GM21447 (cell line): ENCODE results near the gene GALNT13.

Experiments
- ATAC-seq: cut with Tn5 transposase; IDR thresholded peaks from one replicate; pipeline ENCODE4 v1.9.1; 2021; ENCODE audit not compliant: unreplicated experiment

GALNT13 gene

DNA sequence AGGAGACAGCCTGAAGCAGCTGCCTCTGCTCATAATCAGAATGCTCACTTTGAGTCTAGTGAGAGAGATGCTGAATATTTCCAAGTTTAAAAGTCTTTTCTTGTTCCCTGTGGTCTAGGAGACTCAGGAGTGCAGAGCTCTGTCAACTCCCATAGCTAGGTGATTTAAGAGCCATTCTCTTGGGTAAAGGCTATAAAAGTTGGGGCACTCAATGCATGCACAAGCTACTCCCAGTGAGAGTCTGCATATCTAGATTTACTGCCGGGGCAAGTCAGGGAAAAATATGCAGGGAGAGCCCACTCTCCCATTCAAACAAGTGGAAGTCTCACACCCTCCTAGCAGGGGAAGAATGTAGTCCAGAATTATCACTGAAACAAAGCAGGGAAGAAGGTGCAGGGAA is 418.1 kb downstream of the GALNT13 start:
- ATAC-seq: no peak

GRCh38 chr2:154291511-154291910 is 419.8 kb downstream of the GALNT13 start:
- ATAC-seq: no peak

DNA sequence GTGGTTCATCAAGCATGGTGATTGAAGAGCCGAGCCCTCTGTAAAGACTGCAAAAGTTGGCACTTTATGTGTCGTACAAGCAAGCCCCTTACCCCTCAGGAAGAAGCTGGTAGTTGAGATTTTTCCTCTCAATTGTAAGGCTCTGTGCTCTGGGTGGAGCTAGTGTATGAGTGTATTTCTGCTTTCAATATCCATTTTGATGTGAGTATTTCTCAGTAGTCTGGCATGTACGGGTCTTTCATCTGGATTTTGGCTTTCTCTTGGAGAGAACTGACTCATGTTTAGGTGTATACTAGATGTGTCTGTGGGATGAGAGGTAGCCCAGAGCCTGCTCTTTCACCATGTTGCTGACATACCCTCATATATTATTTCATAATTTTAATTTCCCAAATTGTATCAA is 420.2 kb downstream of the GALNT13 start:
- ATAC-seq: no peak

- no peak for ATAC-seq
These were observed 422.1 kb downstream of the GALNT13 start for GRCh38 chr2:154293864-154294263.

- no peak for ATAC-seq
These were observed 434.7 kb downstream of the GALNT13 start for GRCh38 chr2:154306266-154306970.

DNA sequence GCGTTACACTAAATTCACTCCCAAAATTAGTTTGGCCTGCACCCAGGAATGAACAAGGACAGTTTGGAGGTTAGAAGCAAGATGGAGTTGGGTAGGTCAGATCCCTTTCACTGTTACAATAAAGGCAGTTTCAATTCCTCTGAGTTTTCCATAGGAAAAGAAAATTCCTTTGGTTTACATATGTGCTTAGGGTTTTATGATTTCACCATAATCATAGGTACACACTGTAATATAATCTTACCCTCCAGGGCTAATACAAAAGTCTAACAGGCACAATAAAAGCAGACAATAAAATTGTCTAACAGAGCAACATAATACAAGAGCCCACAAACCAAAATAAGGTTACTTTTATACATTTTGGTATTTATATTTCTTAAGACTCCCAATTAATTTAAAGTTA is 435.3 kb downstream of the GALNT13 start:
- ATAC-seq: no peak

DNA sequence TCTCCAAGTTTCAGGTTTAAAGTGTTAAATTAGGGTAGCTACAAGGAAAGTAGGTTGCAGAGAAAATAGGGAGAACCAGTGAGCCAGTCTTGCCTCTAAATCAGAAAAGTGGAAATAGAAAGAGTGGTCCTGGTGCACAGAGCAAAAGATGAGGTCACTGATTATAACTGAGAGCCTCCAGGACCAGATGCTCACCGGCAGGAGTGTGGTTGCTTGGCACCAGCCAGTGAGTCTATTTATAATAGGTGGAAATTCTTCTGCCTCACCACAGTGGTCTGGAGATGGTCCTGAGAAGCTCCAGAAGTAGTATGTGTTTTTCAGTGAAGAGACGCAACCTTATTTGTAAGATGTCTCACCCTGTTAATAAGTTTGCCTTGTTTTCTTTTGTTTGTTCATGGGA is 452.9 kb downstream of the GALNT13 start:
- ATAC-seq: no peak

- ATAC-seq: no peak
These were observed 457.8 kb downstream of the GALNT13 start for GRCh38 chr2:154329510-154329909.

- no peak for ATAC-seq
These were observed 460.1 kb downstream of the GALNT13 start for GRCh38 chr2:154331784-154332183.

DNA sequence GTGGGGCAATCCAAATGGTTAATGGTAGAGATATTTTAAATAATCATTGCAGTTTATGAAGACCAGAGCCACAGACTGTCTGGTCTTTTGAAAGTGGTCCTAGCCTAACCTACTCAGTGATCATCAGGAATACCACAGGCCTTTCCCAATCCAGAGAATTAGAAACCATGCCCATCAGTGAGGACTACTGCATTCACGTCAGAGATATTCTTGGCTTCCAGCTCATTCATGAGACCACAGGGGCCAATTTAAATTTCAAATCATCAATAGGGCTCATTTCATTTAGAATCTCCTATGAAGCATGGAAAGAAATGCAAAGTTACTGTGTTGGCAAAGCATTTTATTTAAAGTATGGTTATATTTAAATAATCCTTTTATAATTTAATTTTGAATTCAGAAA is 464.5 kb downstream of the GALNT13 start:
- ATAC-seq: no peak

- no peak for ATAC-seq
These were observed 466.7 kb downstream of the GALNT13 start for GRCh38 chr2:154338352-154338967.

GRCh38 chr2:154343282-154343681 is 471.6 kb downstream of the GALNT13 start:
- ATAC-seq: no peak

GRCh38 chr2:154350911-154351310 is 479.2 kb downstream of the GALNT13 start:
- ATAC-seq: no peak

DNA sequence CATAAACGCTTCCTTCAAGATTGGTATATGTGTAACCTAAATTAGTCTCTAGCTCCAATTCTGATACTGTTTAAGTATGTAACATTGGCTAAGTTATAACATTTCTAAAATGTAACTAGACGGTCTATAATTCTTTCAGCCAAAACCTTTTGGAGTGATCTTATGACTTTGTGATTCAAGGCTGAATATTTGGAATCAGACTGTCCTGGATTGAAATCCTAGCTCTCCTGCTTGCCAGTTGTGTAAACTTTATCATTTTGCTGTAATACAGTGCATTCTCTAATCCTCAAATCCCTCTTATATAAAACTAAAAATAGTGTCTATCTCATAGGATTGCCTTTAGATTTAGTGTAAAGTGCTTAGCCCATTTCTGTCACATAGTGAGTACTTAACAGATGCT is 489.6 kb downstream of the GALNT13 start:
- ATAC-seq: no peak

GRCh38 chr2:154368153-154368552 is 496.4 kb downstream of the GALNT13 start:
- no peak for ATAC-seq

- ATAC-seq: no peak
These were observed 499.2 kb downstream of the GALNT13 start for GRCh38 chr2:154370873-154371272.

GRCh38 chr2:154374416-154374815 is 502.7 kb downstream of the GALNT13 start:
- ATAC-seq: no peak

- no peak for ATAC-seq
These were observed 503.8 kb downstream of the GALNT13 start for GRCh38 chr2:154375579-154375931.

GRCh38 chr2:154381931-154382794 is 510.4 kb downstream of the GALNT13 start:
- ATAC-seq: no peak

DNA sequence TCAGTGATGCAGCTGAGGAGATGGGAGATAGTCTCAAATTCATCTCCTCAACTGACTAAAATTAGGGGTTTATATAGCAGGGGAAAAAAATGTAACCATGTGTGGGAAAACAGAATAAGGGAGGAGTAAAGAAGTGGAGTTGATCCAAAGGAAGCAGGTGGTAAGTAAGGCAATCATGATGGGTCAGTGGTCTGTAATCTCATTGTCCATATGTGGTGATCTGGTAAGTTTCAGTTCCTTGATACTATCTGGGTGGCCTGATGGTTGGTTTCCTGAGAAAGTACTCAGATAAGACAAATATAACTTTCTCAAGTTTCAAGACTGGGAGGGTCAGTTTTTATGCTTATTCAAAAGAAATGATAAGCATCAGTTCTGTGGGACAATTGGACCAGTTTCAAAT is 514.5 kb downstream of the GALNT13 start:
- ATAC-seq: no peak

GRCh38 chr2:154391051-154391450 is 519.3 kb downstream of the GALNT13 start:
- ATAC-seq: no peak

GRCh38 chr2:154392256-154392655 is 520.5 kb downstream of the GALNT13 start:
- ATAC-seq: no peak
